IMR-90 (cell line): ENCODE measurements around the gene HOXC5. TPM values are rescaled to one million over a fixed set of nuclear protein-coding genes. Genes with fewer than 3 reads are reported as not detected.

Experiments
- ATAC-seq: fragments of 200-7000 bp; cut with Tn5 transposase; 2 replicates; pipeline ENCODE4 v1.9.1; 2020; ENCODE audit warnings: low read depth, mild to moderate bottlenecking, moderate library complexity
- BruUV-seq: library from RNA; stranded (reverse); fragments of 400-500 nt; replicated peaks from 2 replicates; lab custom pipeline; 2021; lab: Mats Ljungman, UMichigan
- CTCF ChIA-PET: fragments of 300-600 bp; formaldehyde crosslinking; extraction: SDS; loops from one replicate; lab custom pipeline; 2021; ENCODE audit warnings: antibody characterized with exemption; lab: Yijun Ruan, JAX
- POLR2A ChIA-PET: fragments of 300-600 bp; sonication (Branson Sonifier 250); formaldehyde crosslinking; loops from one replicate; lab custom pipeline; 2022; ENCODE audit warnings: antibody characterized with exemption; ENCODE audit not compliant: unreplicated experiment; lab: Charles Lee
- DNase-seq: peaks from one replicate; pipeline ENCODE4 v3.0.0; 2013
- H2AFZ ChIP-seq: replicated peaks from 2 replicates; pipeline ENCODE3; 2013; ENCODE audit warnings: low read length, mild to moderate bottlenecking; ENCODE audit not compliant: poor library complexity
- H2AK5ac ChIP-seq: 2 replicates; pipeline ENCODE4 v1.6.1; 2013; ENCODE audit warnings: low read depth, low read length, inconsistent platforms
- H2AK9ac ChIP-seq: replicated peaks from 2 replicates; pipeline ENCODE3; 2013; ENCODE audit warnings: mild to moderate bottlenecking, low read depth, low read length, moderate library complexity; ENCODE audit not compliant: poor library complexity
- H2BK120ac ChIP-seq: 2 replicates; pipeline ENCODE4 v1.6.1; 2013; ENCODE audit warnings: low read depth, low read length, inconsistent platforms
- H2BK15ac ChIP-seq: 3 replicates; pipeline ENCODE4 v1.6.1; 2013; ENCODE audit warnings: low read depth, low read length, inconsistent platforms
- H2BK20ac ChIP-seq: 2 replicates; pipeline ENCODE4 v1.6.1; 2013; ENCODE audit warnings: low read depth, mild to moderate bottlenecking, inconsistent platforms, low read length, moderate library complexity
- H2BK5ac ChIP-seq: 2 replicates; pipeline ENCODE4 v1.6.1; 2013; ENCODE audit warnings: mild to moderate bottlenecking, low read depth, low read length, inconsistent platforms; ENCODE audit not compliant: poor library complexity, severe bottlenecking
- H3K14ac ChIP-seq: replicated peaks from 2 replicates; pipeline ENCODE4 v1.6.1; 2013; ENCODE audit warnings: low read depth, low read length, inconsistent platforms
- H3K18ac ChIP-seq: 2 replicates; pipeline ENCODE4 v1.6.1; 2013; ENCODE audit warnings: low read depth, low read length, control low read depth
- H3K23ac ChIP-seq: 2 replicates; pipeline ENCODE4 v1.6.1; 2013; ENCODE audit warnings: low read depth, low read length, inconsistent platforms
- H3K27ac ChIP-seq: 2 replicates; pipeline ENCODE4 v1.5.1; 2013; ENCODE audit warnings: mild to moderate bottlenecking, control low read depth, low read length; ENCODE audit not compliant: insufficient read depth
- H3K27me3 ChIP-seq: 2 replicates; pipeline ENCODE4 v1.6.1; 2013; ENCODE audit warnings: low read length; ENCODE audit not compliant: control insufficient read depth, insufficient read depth
- H3K36me3 ChIP-seq: 2 replicates; pipeline ENCODE4 v1.6.1; 2013; ENCODE audit warnings: low read length, mixed read lengths; ENCODE audit not compliant: control insufficient read depth, insufficient read depth
- H3K4ac ChIP-seq: 2 replicates; pipeline ENCODE4 v1.6.1; 2013; ENCODE audit warnings: low read depth, low read length, inconsistent platforms
- H3K4me1 ChIP-seq: 2 replicates; pipeline ENCODE4 v1.6.1; 2013; ENCODE audit warnings: low read length, mixed read lengths; ENCODE audit not compliant: control insufficient read depth, insufficient read depth
- H3K4me2 ChIP-seq: 2 replicates; pipeline ENCODE4 v1.6.1; 2013; ENCODE audit warnings: low read depth, mild to moderate bottlenecking, control low read depth, low read length, moderate library complexity
- H3K4me3 ChIP-seq: 2 replicates; pipeline ENCODE4 v1.5.1; 2013; ENCODE audit warnings: low read depth, mild to moderate bottlenecking, control low read depth, low read length, moderate library complexity; ENCODE audit not compliant: insufficient read depth
- H3K56ac ChIP-seq: 2 replicates; pipeline ENCODE4 v1.6.1; 2013; ENCODE audit warnings: low read length, inconsistent platforms; ENCODE audit not compliant: insufficient read depth; ENCODE audit errors: extremely low read depth
- H3K79me1 ChIP-seq, 2 experiments: 2 replicates each; pipeline ENCODE4 v1.6.1; 2013; ENCODE audit warnings: low read length in 2 of 2, inconsistent platforms in 1 of 2, low read depth in 1 of 2
- H3K9ac ChIP-seq: 2 replicates; pipeline ENCODE4 v1.6.1; 2013; ENCODE audit warnings: low read depth, low read length, control low read depth
- H3K9me1 ChIP-seq: 2 replicates; pipeline ENCODE4 v1.6.1; 2013; ENCODE audit warnings: low read length, inconsistent platforms; ENCODE audit not compliant: insufficient read depth
- H3K9me3 ChIP-seq: 2 replicates; pipeline ENCODE4 v1.6.1; 2013; ENCODE audit warnings: low read length; ENCODE audit not compliant: control insufficient read depth, insufficient read depth
- H4K20me1 ChIP-seq: 2 replicates; pipeline ENCODE4 v1.6.1; 2013; ENCODE audit warnings: low read length, inconsistent platforms; ENCODE audit not compliant: insufficient read depth
- H4K5ac ChIP-seq: 2 replicates; pipeline ENCODE4 v1.6.1; 2013; ENCODE audit warnings: mild to moderate bottlenecking, low read depth, low read length, control low read depth
- H4K8ac ChIP-seq, 2 experiments: 2 replicates each; pipeline ENCODE4 v1.6.1; 2013; ENCODE audit warnings: low read depth in 2 of 2, low read length in 2 of 2, control low read depth in 1 of 2, inconsistent platforms in 1 of 2
- H4K91ac ChIP-seq: 2 replicates; pipeline ENCODE4 v1.6.1; 2013; ENCODE audit warnings: low read depth, low read length, inconsistent platforms; ENCODE audit not compliant: insufficient read depth
- CEBPB ChIP-seq: IDR thresholded peaks from 2 replicates; pipeline ENCODE4 v1.6.1; 2012; ENCODE audit warnings: low read depth, low read length, improper control_type of control experiment
- ELK1 ChIP-seq: fragments of 150-350 bp; IDR thresholded peaks from 2 replicates; pipeline ENCODE4 v1.6.1; 2016; ENCODE audit warnings: low read depth, mild to moderate bottlenecking, low read length, moderate library complexity, borderline replicate concordance
- USF2 ChIP-seq: fragments of 150-350 bp; IDR thresholded peaks from 2 replicates; pipeline ENCODE4 v1.6.1; 2017; ENCODE audit warnings: mild to moderate bottlenecking, antibody characterized with exemption, low read length, low read depth
- WGBS, 2 experiments: methylation state at CpG; one replicate each; pipeline versions ENCODE4 v1.1.5 to v1.1.7; 2013; ENCODE audit warnings: missing lambda C conversion rate in 2 of 2; ENCODE audit not compliant: insufficient read length in 1 of 2; ENCODE audit errors: extremely low coverage in 2 of 2; 5-methylcytosine and 5-hydroxymethylcytosine counted together
- dilution Hi-C: fragments of 300-500 bp; cut with HindIII; formaldehyde crosslinking; loops from one replicate; pipeline ENCODE4 v1.14.3; 2018; ENCODE audit warnings: low sequenced_read_pairs; ENCODE audit not compliant: unreplicated experiment
- in situ Hi-C: fragments of 300-500 bp; cut with MboI; formaldehyde crosslinking; loops from 3 replicates; pipeline ENCODE4 v1.14.3; 2019; ENCODE audit warnings: low sequenced_read_pairs, inconsistent platforms, mixed read lengths
- intact Hi-C: fragments of 100-400 bp; cut with micrococcal nuclease; formaldehyde crosslinking; loops from 2 replicates; pipeline ENCODE4 v1.10.0; 2022
- polyA plus RNA-seq, 3 experiments: library from polyadenylated mRNA; depleted of rRNA; stranded (reverse); fragments of >200 nt; gene quantifications; 2 replicates each; pipeline ENCODE4 v1.2.3, GENCODE V29; 2012; ENCODE audit warnings: low replicate concordance in 1 of 3
- total RNA-seq: library from RNA; depleted of rRNA; stranded (reverse); fragments of >200 nt; gene quantifications from 2 replicates; pipeline ENCODE4 v1.2.3, GENCODE V29; 2012

Gene HOXC5
- total and polyA plus RNA-seq, 2 of the 4 experiments (the other 2 are of a cell fraction), result not detected

GRCh38 chr12:54040148-54040494, 7.3 kb downstream of the HOXC5 start:
- no peak for DNase-seq
- dilution Hi-C loops, result no loop called here

More at GRCh38 chr12:54040148-54040494, 7.3 kb downstream of the HOXC5 start:
- intact Hi-C loops (no loop called here), in situ Hi-C loops (no loop called here)
- Histone ChIP-seq H4K91ac (no peak overlapping the region), H2BK20ac (no peak overlapping the region), H3K56ac (no peak overlapping the region), H3K9me1 (no peaks in the 10 kb centered on the region), H3K4me1 (no peaks in the 10 kb centered on the region), H3K27me3 (peaks cover 72% of the 10 kb centered on the region), H2BK120ac (no peak overlapping the region), H3K4me3 (no peak overlapping the region), H4K20me1 (no peaks in the 10 kb centered on the region), H3K9me3 (0 out of 2 replicates have a peak, but pooled peaks cover 2% of the 10 kb centered on the region), H2AK9ac (no peak overlapping the region), H3K4me2 (no peak overlapping the region), H4K5ac (no peak overlapping the region), H3K4ac (no peak overlapping the region), H2AFZ (no peak overlapping the region), H3K14ac (no peak overlapping the region), H3K9ac (no peak overlapping the region), H3K36me3 (no peaks in the 10 kb centered on the region), H2BK15ac (no peak overlapping the region), H4K8ac (no peak overlapping the region), H3K79me1 (no peaks in the 10 kb centered on the region), H3K27ac (no peak overlapping the region), H3K23ac (no peak overlapping the region), H2BK5ac (no peak overlapping the region), H2AK5ac (no peak overlapping the region), H3K18ac (no peak overlapping the region)
- ATAC-seq, result no peak
- ChIA-PET CTCF (no interaction called here), POLR2A (no interaction called here)
- WGBS, 2 experiments, result no CpG with 5 or more reads among the region's 4 CpGs
- no TSS peak for BruUV-seq
- TF ChIP-seq USF2, result 0 out of 2 replicates have a peak, but pooled peaks have one; percentile 25
- no peak for TF ChIP-seq ELK1
- TF ChIP-seq CEBPB, result no peak
